NCI-H1105 (cell line): ENCODE results near the gene C22orf23.
"Not testable (repeated sequence)": the region's sequence is repeated elsewhere in the genome, so short reads cannot be mapped to it uniquely, and the experiment has no call there.

Experiments
- DNase-seq: peaks from one replicate; lab custom pipeline; 2025; lab: John Stamatoyannopoulos, UW

Gene C22orf23

GRCh38 chr22:37982151-37982785 is 28.9 kb upstream of the C22orf23 start:
- DNase-seq: no peak

GRCh38 chr22:37981282-37982011 is 28.0 kb upstream of the C22orf23 start:
- DNase-seq: no peak

GRCh38 chr22:37979782-37980181 is 26.4 kb upstream of the C22orf23 start:
- DNase-seq: no peak

DNA sequence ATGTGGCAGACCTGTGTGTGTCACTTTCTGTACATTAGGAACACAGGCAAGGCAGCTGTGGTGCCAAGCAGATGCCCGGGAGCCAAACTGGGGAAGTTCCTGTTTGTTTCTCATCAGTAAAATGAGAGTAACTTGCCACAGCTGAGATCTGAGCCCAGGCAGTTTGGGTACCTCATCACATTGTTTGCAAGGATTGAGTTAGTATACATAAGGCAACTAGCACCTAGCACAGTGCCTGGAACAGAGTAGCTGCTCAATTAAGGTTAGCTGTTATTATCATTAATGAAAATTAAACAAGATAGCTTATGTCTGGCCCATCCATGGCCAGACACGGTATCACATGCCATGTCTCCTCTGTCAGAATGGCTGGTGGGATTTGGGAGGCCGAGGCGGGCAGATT is 23.1 kb upstream of the C22orf23 start:
- no peak for DNase-seq

GRCh38 chr22:37976022-37976421 is 22.6 kb upstream of the C22orf23 start:
- DNase-seq: not testable (repeated sequence)

DNA sequence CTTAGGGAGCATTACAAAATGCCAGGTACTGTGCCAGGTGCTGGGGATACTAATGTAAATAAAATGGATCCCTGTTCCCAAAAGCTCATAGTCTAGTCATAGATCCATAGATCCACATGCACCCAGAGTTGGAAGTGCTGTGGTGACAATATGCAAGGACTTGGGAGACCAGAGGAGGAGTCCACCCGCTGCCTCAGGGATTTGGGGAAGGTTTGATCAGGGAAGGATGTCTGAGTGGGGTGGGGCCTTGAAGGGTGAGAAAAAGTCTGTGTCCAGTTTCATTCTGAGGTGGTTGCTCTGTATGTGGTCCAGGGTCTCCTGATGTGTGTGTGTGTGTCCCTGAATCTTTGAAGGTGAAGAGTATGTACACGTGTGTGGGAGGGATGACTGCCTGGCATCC is 21.8 kb upstream of the C22orf23 start:
- DNase-seq: no peak

DNA sequence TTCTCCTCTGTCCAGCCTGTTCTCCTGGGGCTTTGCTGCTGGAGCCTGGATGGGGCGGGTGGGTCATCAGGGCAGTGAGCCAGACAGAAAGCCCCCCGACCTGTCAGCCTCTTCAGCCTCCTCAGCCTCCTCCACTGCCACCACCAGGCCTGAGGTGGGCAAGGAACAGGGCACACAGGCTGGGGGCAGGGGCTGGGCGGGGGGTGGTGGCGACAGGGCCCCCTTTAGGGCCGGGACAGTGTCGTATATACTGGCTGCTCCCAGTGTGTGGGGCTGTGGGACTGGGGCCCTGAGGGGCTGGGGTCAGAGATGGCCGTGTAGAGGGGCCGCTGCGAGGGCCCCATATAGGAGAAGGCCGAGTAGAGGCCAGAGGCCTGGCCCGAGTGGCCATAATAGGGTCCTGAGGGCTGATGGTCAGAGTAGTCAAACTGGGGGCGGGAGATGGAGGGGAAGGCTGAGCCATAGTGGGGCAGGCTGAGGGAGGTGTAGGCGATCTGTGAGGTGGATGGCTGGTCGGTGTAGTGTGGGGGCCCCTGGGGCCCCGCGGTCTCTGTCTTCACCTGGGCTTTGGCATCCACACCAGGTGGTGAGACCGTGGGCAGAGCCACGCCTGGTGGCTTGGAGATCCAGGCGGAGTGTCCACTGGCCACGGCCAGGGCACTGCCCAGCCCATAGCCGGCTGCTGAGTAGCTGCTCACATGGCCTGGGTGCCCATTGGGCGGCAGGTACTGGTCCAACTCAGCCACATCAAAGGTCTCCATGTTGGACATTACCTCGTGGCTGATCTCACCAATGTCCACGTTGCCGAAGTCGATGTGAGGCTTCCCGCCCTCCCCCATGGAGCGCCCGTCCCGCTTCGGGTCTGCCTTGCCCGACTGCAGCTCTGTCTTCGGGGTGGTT is 20.1 kb upstream of the C22orf23 start:
- no peak for DNase-seq

GRCh38 chr22:37972527-37972926 is 19.1 kb upstream of the C22orf23 start:
- DNase-seq: no peak

DNA sequence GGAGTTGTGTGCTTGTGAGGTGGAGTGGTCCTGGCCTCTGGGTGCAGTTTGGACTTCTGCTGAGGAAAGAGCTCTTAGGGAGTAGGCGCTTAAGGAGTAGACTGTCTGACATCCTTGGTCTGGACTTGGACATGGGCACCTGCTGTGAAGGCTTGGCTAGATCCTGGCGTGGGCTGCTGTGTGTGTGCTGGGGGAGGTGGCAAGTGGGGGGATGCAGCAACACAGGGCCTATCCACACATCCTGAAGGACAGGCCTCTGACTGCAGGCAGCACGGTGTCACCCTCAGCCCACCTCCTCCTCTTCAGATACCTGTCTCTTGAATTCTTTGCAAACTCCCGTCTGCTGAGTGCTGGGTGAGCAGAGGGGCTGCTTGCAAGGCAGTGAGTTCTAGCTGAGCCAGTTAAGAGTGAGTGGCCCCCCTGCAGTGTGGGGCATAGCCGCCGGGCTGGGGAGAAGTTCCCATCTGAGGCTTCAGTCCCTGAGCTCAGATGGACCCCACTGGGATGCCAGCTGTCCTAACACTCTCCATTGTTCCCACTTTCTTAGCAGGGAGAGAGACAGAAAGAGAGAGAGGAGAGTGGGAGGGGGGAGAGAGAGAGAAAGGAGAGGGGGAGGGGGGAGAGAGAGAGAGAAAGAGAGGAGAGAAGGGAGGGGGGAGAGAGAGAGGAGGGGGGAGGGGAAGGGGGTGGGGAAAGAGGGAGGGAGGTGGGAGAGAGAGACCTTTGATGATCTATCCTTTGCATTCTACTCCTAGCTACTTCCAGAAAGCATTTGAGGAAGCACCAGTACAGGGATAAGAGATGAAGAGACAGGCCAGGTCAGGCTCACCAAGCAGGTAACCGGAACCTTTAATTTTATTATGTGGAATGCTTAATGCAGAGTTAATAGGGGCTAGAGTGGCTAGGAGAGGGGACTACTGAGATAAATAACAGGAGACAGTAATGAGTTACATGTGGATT is 18.4 kb upstream of the C22orf23 start:
- DNase-seq: no peak

- DNase-seq: no peak
Observed at GRCh38 chr22:37970864-37971263, 17.5 kb upstream of the C22orf23 start.

GRCh38 chr22:37968452-37969251 is 15.3 kb upstream of the C22orf23 start:
- DNase-seq: no peak

- no peak for DNase-seq
Observed at GRCh38 chr22:37967637-37968451, 14.4 kb upstream of the C22orf23 start.

GRCh38 chr22:37967147-37967546 is 13.7 kb upstream of the C22orf23 start:
- DNase-seq: no peak

GRCh38 chr22:37965940-37966664 is 12.7 kb upstream of the C22orf23 start:
- no peak for DNase-seq

DNA sequence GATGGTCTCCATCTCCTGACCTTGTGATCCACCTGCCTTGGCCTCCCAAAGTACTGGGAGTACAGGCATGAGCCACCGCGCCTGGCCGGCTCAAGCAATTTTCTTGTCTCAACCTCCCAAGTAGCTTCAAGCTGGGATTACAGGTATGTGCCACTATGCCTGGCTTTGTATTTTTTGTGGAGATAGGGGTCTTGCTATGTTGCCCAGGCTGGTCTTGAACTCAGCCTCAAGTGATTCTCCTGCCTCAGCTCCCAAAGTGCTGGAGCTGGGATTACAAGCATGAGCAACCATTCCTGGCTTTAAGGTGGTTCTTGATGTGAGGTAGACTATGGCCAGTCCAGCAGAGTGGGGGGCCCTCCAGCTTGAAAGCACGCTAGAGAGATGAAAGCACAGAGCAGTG is 7.7 kb upstream of the C22orf23 start:
- no peak for DNase-seq

GRCh38 chr22:37959231-37959825 is 5.9 kb upstream of the C22orf23 start:
- DNase-seq: no peak

- DNase-seq: no peak
Observed at GRCh38 chr22:37957232-37957631, 3.8 kb upstream of the C22orf23 start.

GRCh38 chr22:37955825-37956397 is 2.5 kb upstream of the C22orf23 start:
- not testable (repeated sequence) for DNase-seq
